K562 (cell line): ENCODE results near the gene NRXN2. TPM values are rescaled to one million over a fixed set of nuclear protein-coding genes. Genes with fewer than 3 reads are reported as not detected.

ENCODE experiments used
- AFF4 ChIP-seq: sonication (generic); formaldehyde crosslinking; IDR thresholded peaks from 2 replicates; pipeline ENCODE4 v1.8.0; 2023; ENCODE audit warnings: mild to moderate bottlenecking, missing genetic modification reagents
- EZH2 ChIP-seq: IDR thresholded peaks from 2 replicates; pipeline ENCODE4 v1.6.1; 2012; ENCODE audit warnings: low read depth, mild to moderate bottlenecking, inconsistent platforms, low read length, borderline replicate concordance
- HSF4 ChIP-seq: fragments of 250-450 bp; sonication (Bioruptor Pico); IDR thresholded peaks from 2 replicates; pipeline ENCODE4 v2.1.2; 2022; ENCODE audit warnings: mild to moderate bottlenecking, moderate library complexity, borderline replicate concordance
- MNT ChIP-seq, 2 experiments: fragments of 450-650 bp; conservative IDR thresholded peaks; 2 replicates each; pipeline ENCODE4 v1.6.1; 2017; ENCODE audit warnings: mild to moderate bottlenecking in 2 of 2, moderate library complexity in 2 of 2
- PCBP1 ChIP-seq: fragments of 200-400 bp; formaldehyde crosslinking; IDR thresholded peaks from 2 replicates; pipeline ENCODE4 v1.6.1; 2018; ENCODE audit warnings: mild to moderate bottlenecking, low read depth, low read length; ENCODE audit not compliant: poor library complexity, severe bottlenecking
- POLR2G ChIP-seq: fragments of 200-400 bp; formaldehyde crosslinking; IDR thresholded peaks from 2 replicates; pipeline ENCODE4 v1.6.1; 2017; ENCODE audit warnings: low read depth, mild to moderate bottlenecking, antibody characterized with exemption, low read length, moderate library complexity
- SNIP1 ChIP-seq: fragments of 450-650 bp; IDR thresholded peaks from 2 replicates; pipeline ENCODE4 v1.7.1; 2017; ENCODE audit warnings: low read depth, mild to moderate bottlenecking
- SRSF7 ChIP-seq: fragments of 200-400 bp; formaldehyde crosslinking; optimal IDR thresholded peaks from 2 replicates; pipeline ENCODE3; 2017; ENCODE audit warnings: mild to moderate bottlenecking, low read depth, low read length
- TAF1 ChIP-seq: IDR thresholded peaks from 2 replicates; pipeline ENCODE4 v1.6.1; 2011; ENCODE audit warnings: mild to moderate bottlenecking, low read length, moderate library complexity; ENCODE audit not compliant: insufficient read depth, control insufficient read depth, severe bottlenecking; ENCODE audit errors: extremely low read depth
- TEAD1 ChIP-seq, 2 experiments: fragments of 450-650 bp in 1 of 2; sonication (generic) in 1 of 2; formaldehyde crosslinking; IDR thresholded peaks; 2 replicates each; pipeline versions ENCODE4 v1.4.0 to v1.8.0; 2020 to 2022; ENCODE audit warnings: mild to moderate bottlenecking in 2 of 2, missing genetic modification reagents in 1 of 2
- ZNF316 ChIP-seq: fragments of 450-650 bp; IDR thresholded peaks from 2 replicates; pipeline ENCODE4 v1.6.1; 2016
- ZNF41 ChIP-seq: fragments of 250-450 bp; sonication (Bioruptor Pico); conservative IDR thresholded peaks from 2 replicates; pipeline ENCODE4 v1.4.0; 2020; ENCODE audit warnings: mild to moderate bottlenecking
- ZNF592 ChIP-seq: fragments of 450-650 bp; IDR thresholded peaks from 2 replicates; pipeline ENCODE4 v1.6.1; 2017; ENCODE audit warnings: antibody characterized with exemption, mild to moderate bottlenecking
- polyA plus RNA-seq, 8 experiments: library from polyadenylated mRNA; depleted of rRNA in 4 of 8; stranded (reverse) in 5 of 8; unstranded in 3 of 8; fragments of >200 nt; fragmentation: Nextera tagmentation in 2 of 8; fragmentation: Illumina TruSeq in 1 of 8; extraction: Ambion mirVana in 2 of 8; extraction: Trizol in 1 of 8; gene quantifications; 2 replicates each; pipeline versions ENCODE4 v1.2.1 to v1.2.3, GENCODE V29; 2011 to 2014; ENCODE audit warnings: inconsistent platforms in 1 of 8, missing spikeins in 1 of 8
- total RNA-seq, 7 experiments: library from RNA; depleted of rRNA in 6 of 7; stranded (reverse); fragments of >200 nt in 6 of 7; fragmentation: Illumina TruSeq in 2 of 7; extraction: Trizol in 2 of 7; gene quantifications; 2 replicates each; pipeline versions ENCODE4 v1.2.1 to v1.2.3, GENCODE V29; 2011 to 2021; ENCODE audit warnings: low replicate concordance in 1 of 7

Gene NRXN2
- total and polyA plus RNA-seq, 9 of the 15 experiments (the other 6 are each of a cell fraction or from before 2014, with no cell fraction given): 0.07 to 0.47 (median 0.15) TPM; not detected in 4

- TF ChIP-seq ZNF316 (no peak), TEAD1 (CRISPR knock-in tag; IDR thresholded peaks at IDR 0.05) (no peak), SNIP1 (no peak), PCBP1 (peak; percentile 18), ZNF41 (CRISPR knock-in tag) (no peak), SRSF7 (no peak), ZNF592 (no peak), AFF4 (CRISPR knock-in tag) (0 out of 2 replicates have a peak, but pooled peaks have one; percentile 13), POLR2G (peak; percentile 61), HSF4 (CRISPR knock-in tag) (no peak), EZH2 (no peak), MNT (conservative IDR thresholded peaks at IDR 0.05) (peak; percentile 88 to 91), TAF1 (no peak)
These were observed 20.9 kb upstream of the NRXN2 start, which contains the start of gene RASGRP2 (continued) for GRCh38 chr11:64743591-64744543.
